PFSK-1 (cell line): ENCODE measurements around the gene IVD.

Experiments
- FOXP2 ChIP-seq: optimal IDR thresholded peaks from 2 replicates; pipeline ENCODE3; 2011; ENCODE audit warnings: borderline replicate concordance, control low read depth, inconsistent platforms; ENCODE audit not compliant: insufficient read depth; ENCODE audit errors: extremely low read length, extremely low read depth
- POLR2AphosphoS5 ChIP-seq: IDR thresholded peaks from 2 replicates; pipeline ENCODE4 v1.6.1; 2012; ENCODE audit warnings: low read depth, mild to moderate bottlenecking, control low read depth, low read length, moderate library complexity

GRCh38 chr15:40420793-40421192 is 15.2 kb downstream of the IVD start:
- TF ChIP-seq FOXP2 (no peak), POLR2AphosphoS5 (no peak; the same call in 1 of the 2 replicates)
